DMS153 treated with DMSO at 0.1 percent for 48 hours (cell line): ENCODE results near the gene CSMD2.
"Not testable (repeated sequence)": the region's sequence is repeated elsewhere in the genome, so short reads cannot be mapped to it uniquely, and the experiment has no call there.

Source experiments
- DNase-seq: peaks from one replicate; lab custom pipeline; 2025; ENCODE audit not compliant: unreplicated experiment; lab: John Stamatoyannopoulos, UW

The CSMD2 gene

GRCh38 chr1:34055818-34056217 is 109.2 kb downstream of the CSMD2 start:
- DNase-seq = no peak

DNA sequence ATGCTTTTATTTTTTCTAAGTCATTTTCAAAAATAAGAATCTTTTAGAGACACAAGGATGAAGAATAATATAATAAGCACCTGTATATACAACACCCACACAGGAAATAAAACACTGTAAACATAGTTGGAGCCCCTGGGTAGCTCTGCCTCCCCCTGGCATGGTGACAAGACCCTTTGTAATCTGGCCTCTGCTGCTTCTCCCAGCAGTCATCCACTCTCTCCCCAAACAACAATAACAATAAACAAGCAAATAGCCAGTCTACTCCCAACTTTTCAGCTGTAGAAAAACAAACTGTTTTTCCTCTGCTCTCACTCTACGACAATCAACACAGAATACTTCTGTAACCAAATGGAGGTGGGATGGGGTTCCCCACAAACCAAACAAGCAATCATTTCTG is 110.1 kb downstream of the CSMD2 start:
- no peak for DNase-seq

- DNase-seq = no peak
These were observed 111.4 kb downstream of the CSMD2 start for GRCh38 chr1:34053660-34054059.

- DNase-seq = no peak
These were observed 112.5 kb downstream of the CSMD2 start for GRCh38 chr1:34052565-34052964.

DNA sequence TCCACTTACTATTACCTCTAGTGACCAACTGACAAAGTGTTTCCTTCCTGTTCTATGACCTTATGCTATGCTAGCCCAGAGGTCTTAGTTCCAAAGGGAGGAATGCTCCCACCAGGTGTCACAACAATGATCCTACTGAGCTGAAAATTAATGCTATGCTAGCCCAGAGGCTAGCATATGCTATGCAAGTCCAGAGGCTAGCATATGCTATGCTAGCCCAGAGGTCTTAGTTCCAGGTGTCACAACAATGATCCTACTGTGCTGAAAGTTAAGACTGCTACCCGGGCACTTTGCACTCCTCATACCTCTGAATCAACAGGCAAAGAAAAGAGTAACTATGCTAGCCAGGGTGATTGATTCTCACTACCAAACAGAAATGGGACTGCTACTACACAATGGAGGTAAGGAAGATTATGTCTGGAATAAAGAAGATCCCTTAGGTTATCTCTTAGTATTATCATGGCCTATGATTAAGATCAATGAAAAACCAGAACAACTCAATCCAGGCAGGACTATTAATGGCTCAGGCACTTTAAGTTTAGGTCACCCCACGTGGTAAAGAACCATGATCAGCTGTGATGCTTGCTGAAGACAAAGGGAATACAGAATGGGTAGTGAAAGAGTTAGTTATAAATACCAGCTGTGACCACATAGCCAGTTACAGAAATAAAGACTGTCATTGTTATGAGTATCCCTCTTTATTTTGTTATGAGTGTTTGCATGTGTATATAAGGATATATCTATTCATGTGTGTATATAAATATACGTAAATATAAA is 114.1 kb downstream of the CSMD2 start:
- no peak for DNase-seq

DNA sequence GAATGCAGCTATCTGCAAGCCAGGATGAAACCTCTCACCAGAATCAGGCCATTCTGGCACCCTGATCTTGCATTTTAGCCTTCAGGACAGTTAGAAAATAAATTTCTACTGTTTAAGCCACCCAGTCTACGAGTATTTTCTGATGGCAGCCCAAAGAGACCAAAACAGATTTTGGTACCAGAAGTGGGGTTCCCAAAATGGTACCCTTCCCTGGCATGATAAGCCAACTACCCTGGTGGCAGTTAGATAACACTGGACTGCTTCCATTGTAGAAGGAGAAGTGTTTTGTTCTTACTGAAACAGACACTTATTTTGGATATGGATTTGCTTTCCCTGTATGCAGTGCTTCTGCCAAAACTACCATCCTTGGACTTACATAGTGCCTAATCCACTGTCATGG is 115.0 kb downstream of the CSMD2 start:
- no peak for DNase-seq

GRCh38 chr1:34049477-34049876 is 115.6 kb downstream of the CSMD2 start:
- DNase-seq = no peak

- no peak for DNase-seq
These were observed 127.2 kb downstream of the CSMD2 start for GRCh38 chr1:34037856-34038255.

- no peak for DNase-seq
These were observed 127.9 kb downstream of the CSMD2 start for GRCh38 chr1:34037109-34037508.

DNA sequence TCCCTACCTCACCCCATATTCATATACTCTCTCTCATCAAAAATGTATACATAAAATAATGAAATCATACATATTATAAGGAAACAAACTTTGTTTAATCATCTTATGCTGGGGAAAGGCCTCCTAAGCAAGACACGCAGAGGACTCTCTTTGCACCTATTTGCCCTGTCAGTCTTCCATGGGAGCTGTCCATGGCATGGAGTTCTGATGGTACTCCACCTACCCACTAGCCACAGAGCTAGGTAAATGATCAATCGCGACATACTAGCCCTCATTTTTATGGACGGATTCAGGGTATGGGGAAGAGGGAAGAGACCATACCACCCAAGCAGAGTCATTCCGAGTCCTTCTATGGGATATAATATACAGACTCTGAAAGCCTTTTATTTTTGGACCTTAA is 131.0 kb downstream of the CSMD2 start:
- DNase-seq = no peak

DNA sequence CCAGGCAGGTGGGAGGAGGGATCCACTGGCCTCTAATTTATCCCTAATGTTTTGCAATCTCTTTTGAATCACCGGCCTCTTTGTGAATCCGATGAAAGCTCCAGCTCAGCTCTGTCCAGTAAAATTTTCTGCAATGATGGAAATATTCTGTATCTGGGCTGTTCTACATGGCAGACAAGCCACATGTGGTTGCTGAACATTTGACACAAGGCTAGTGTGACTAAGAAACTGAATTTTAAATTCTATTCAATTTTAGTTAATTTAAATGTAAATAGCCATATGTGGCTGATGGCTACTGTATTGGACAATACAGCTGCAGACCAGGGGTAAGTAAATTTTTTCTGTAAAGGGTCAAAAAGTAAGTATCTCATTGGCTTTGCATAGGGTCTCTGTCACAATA is 135.1 kb downstream of the CSMD2 start:
- no peak for DNase-seq

- DNase-seq = no peak
These were observed 135.5 kb downstream of the CSMD2 start for GRCh38 chr1:34029515-34029914.

DNA sequence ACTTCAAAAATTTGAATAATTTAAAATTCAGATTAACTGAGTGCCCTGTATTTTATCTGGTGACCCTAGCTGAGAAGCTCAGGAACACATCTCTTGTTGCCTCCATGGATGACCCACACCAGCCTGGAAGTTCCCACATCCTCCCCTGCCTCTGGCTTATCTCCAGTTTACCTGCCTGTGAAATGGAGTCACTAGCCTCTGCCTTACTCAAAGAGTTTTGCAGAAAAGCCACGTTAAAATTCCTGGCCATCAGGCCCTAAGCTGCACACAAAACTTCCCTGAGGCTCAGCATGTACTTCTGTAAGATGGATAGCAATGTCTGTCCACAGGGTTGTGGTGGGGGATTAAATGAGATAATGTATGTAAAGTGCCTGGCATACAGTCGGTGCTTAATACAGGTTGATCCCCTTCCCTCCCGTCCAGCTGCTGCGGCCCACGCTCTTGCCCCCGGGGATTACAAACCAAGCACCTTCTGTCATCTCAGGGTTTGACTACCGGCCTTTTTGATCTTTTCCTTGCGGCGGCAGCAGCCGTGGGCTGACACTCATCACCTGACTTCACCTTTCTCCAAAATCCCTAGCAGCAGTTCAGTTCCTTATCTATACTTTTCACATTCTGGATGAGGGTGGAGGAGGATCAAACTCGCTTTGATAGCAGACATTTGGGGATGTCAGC is 136.5 kb downstream of the CSMD2 start:
- no peak for DNase-seq

DNA sequence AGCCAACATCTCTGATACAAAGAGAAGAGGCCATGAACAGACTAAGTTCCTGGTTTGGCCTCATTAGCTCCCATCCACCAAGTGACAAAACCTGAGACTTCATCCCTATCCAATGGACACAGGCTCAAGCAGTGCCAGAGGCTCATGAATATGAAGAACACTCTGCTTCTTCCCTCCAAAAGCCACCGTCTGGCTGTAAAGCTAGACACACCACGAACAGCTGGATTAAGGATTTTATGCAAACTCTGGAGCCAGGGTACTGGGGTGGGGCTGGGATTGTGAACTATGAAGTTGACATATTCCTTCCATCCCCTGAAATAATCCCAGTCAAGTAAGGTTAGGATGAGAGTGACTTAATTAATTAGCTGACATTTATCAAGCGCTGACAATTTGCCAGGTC is 139.4 kb downstream of the CSMD2 start:
- DNase-seq = no peak

GRCh38 chr1:34024485-34024884 is 140.5 kb downstream of the CSMD2 start:
- no peak for DNase-seq

DNA sequence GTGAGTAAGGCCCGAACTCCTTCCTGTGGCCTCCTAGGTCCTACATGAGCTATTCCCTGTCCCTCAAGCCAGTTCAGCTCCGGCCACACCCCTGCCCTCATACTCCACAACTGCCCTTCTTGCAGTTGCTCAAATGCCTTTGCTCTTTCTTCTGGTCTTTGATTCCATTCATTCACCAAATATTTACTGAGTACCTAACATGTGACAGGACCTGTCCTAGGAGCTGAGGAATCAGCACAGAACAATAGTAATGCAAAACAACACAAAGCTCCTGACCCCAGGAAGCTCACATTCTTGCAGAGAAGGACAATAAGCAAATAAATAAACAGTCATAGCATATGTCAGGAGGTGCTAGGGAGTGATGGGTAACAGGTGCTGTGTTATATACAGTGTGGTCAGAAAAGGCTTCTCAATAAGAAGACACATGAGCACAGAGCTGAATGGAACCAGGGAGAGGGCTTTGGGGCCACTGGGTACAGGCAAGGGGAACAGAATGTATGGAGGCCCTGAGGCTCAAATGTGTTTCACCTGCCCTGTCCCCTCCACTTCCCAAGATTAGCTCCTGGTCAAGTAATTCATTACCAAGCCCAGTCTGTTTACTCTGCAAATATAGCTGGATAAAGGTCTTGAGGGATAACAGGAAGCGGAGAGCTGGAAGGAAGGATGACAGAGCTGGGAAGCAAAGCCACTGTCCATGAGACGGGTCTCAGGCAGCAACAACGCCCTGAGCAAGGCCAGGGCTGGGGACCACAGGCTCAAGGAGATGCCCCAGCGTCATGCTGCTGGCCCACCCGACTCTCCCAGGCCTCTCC is 145.1 kb downstream of the CSMD2 start:
- DNase-seq = no peak

- DNase-seq = no peak
These were observed 146.7 kb downstream of the CSMD2 start for GRCh38 chr1:34018285-34018684.

DNA sequence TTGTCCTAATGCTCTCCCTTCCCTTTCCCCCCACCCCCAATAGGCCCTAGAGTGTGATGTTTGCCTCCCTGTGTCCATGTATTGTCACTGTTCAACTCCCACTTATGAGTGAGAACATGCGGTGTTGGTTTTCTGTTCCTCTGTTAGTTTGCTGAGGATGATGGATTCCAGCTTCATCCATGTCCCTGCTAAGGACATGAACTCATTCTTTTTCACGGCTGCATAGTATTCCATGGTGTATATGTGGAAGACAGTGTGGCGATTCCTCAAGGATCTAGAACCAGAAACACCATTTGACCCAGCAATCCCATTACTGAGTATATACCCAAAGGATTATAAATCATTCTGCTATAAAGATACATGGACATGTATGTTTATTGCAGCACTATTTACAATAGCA is 148.7 kb downstream of the CSMD2 start:
- not testable (repeated sequence) for DNase-seq

DNA sequence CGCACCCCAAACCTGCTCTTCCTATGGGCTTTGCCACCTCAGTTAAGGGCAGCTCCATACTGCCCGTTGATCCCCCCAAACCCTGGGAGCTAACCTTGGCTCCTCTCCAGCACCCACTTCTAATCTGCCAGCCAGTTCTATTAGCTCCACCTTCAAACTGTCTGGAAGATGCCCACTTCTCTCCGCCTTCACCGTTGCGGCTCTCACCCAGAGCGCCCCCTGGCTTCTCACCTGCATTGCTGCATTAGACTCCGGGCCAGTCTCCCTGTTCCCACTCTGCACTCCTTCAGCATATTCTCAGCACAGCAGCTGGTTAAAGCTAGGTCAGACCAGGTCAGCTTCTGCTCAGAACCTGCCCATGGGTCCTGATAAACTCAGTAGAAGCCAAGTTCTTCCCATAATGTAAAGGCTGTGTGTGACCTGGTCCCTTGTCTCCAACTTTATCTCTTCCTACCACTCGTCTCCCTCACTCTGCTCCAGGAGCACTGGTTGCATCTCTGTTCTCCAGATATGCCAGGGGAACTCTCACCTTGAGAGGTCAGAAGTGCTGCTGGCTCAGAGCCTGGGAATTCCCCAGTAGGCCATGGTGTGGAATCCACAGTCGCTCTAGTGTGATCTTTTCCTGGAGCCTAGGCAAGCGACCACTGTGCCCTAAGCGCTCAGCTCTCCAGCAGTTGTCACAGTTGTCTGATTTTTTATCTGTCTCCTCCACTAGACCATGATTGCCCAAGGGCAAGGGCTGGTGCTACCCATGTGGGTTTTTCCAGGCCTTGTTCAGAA is 150.9 kb downstream of the CSMD2 start:
- no peak for DNase-seq

DNA sequence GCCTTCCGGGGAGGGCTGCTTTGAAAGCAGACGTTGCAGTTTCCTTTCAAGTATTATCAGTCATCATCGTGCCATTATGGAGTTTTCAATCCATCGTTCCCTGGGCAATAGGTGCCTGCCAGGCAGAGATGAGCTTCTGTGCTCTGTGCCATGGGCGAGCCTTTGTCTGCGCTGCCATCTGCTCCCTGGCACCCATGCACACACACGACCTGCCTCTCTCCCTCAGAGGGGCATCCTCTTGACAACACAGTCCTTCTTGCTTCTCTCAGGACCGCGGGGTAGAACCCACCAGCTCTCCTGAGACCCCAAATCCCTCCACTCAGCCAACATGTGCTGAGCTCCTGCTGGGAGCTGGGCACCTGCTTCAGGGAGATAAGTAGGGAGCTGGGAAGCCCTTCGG is 151.9 kb downstream of the CSMD2 start:
- no peak for DNase-seq

GRCh38 chr1:34009340-34009985 is 155.6 kb downstream of the CSMD2 start:
- DNase-seq = no peak
